Thoracic aorta (tissue), 2 donors: Measurements from ENCODE around the gene POU2F3. TPM values are rescaled to one million over a fixed set of nuclear protein-coding genes. Genes with fewer than 3 reads are reported as not detected.

ENCODE experiments used
- ATAC-seq: fragments of 150-250 bp; one replicate; pipeline ENCODE4 v1.8.0; 2017; ENCODE audit warnings: low read depth; ENCODE audit not compliant: insufficient number of reproducible peaks, low FRiP score
- DNase-seq: peaks from one replicate; pipeline ENCODE4 v3.0.0-alpha.2; 2020; ENCODE audit warnings: low spot score
- H3K27ac ChIP-seq, 2 donors: fragments of 200-600 bp; sonication (generic); 1 replicate in 1 of 2; 2 replicates in 1 of 2; pipeline ENCODE4 v1.5.1; 2016; ENCODE audit warnings: mild to moderate bottlenecking in 2 of 2, moderate library complexity in 2 of 2
- H3K27me3 ChIP-seq: fragments of 200-600 bp; sonication (generic); replicated peaks from 2 replicates; pipeline ENCODE4 v1.6.0; 2016; ENCODE audit warnings: mild to moderate bottlenecking; ENCODE audit not compliant: insufficient read depth
- H3K36me3 ChIP-seq: fragments of 200-600 bp; sonication (generic); one replicate; pipeline ENCODE4 v1.5.1; 2016
- H3K4me1 ChIP-seq, 2 donors: fragments of 200-600 bp; sonication (generic); 1 replicate in 1 of 2; 2 replicates in 1 of 2; pipeline versions ENCODE4 v1.5.1 to v1.6.0; 2016; ENCODE audit warnings: low read depth in 2 of 2, mild to moderate bottlenecking in 1 of 2; ENCODE audit not compliant: control insufficient read depth in 1 of 2
- H3K4me3 ChIP-seq: fragments of 200-600 bp; sonication (generic); 2 replicates; pipeline ENCODE4 v1.5.1; 2016; ENCODE audit warnings: mild to moderate bottlenecking
- H3K9me3 ChIP-seq: fragments of 200-600 bp; sonication (generic); 2 replicates; pipeline ENCODE4 v1.5.1; 2016
- total RNA-seq, 2 donors: library from RNA; depleted of rRNA; stranded (reverse); fragments of >200 nt; gene quantifications; one replicate each; pipeline versions ENCODE4 v1.1.0 to v1.2.3, GENCODE V29; 2016
- TF ChIP-seq, protein P1 (sequence below): fragments of 200-600 bp; sonication (generic); IDR thresholded peaks from one replicate; pipeline ENCODE4 v1.5.1; 2019; ENCODE audit warnings: antibody characterized with exemption

The POU2F3 gene
- total RNA-seq, 2 donors from 2014 or later = not detected

DNA sequence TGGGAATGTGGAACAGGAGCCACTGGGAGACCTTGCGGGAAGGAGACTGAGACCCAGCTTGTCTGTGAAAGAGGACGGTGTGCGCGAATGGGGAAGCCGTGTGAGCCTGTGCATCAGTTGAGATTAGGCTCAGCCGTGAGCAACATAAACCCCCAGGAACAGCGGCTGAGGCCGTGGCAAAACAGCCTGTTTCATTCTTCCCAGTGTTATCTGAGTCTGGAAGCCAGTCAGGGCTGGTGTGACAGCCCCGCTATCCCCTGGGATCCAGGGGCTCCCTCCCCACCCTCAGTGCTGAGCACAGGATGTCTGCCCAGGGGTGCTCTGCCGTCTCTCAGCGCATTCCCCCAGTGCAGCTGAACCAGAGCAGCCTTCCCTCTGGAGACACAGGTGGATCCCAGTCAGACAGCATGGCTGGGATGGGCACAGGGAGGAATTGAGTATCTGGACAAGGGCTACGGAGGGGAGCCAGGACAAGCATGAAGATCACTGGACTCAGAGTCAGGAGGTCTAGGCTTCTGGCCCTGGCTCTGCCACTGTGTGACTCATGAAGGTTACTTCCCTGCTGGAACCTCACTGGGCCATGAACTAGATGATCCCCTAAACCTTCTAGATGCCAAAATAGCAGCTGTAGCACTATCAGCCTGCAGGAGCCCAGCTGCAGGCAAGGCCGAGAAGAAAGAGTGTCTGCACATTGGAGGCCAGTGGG is 20.6 kb upstream of the POU2F3 start:
- Histone ChIP-seq H3K27me3 (no peaks in the 10 kb centered on the region), H3K4me1 (peaks cover 6 to 22% of the 10 kb centered on the region in 2 donors), H3K9me3 (no peaks in the 10 kb centered on the region), H3K27ac (no peak overlapping the region), H3K36me3 (no peaks in the 10 kb centered on the region), H3K4me3 (no peak overlapping the region)
- ATAC-seq = no peak
- TF ChIP-seq, protein P1, sequence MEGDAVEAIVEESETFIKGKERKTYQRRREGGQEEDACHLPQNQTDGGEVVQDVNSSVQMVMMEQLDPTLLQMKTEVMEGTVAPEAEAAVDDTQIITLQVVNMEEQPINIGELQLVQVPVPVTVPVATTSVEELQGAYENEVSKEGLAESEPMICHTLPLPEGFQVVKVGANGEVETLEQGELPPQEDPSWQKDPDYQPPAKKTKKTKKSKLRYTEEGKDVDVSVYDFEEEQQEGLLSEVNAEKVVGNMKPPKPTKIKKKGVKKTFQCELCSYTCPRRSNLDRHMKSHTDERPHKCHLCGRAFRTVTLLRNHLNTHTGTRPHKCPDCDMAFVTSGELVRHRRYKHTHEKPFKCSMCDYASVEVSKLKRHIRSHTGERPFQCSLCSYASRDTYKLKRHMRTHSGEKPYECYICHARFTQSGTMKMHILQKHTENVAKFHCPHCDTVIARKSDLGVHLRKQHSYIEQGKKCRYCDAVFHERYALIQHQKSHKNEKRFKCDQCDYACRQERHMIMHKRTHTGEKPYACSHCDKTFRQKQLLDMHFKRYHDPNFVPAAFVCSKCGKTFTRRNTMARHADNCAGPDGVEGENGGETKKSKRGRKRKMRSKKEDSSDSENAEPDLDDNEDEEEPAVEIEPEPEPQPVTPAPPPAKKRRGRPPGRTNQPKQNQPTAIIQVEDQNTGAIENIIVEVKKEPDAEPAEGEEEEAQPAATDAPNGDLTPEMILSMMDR = no peak
- no peak for DNase-seq

DNA sequence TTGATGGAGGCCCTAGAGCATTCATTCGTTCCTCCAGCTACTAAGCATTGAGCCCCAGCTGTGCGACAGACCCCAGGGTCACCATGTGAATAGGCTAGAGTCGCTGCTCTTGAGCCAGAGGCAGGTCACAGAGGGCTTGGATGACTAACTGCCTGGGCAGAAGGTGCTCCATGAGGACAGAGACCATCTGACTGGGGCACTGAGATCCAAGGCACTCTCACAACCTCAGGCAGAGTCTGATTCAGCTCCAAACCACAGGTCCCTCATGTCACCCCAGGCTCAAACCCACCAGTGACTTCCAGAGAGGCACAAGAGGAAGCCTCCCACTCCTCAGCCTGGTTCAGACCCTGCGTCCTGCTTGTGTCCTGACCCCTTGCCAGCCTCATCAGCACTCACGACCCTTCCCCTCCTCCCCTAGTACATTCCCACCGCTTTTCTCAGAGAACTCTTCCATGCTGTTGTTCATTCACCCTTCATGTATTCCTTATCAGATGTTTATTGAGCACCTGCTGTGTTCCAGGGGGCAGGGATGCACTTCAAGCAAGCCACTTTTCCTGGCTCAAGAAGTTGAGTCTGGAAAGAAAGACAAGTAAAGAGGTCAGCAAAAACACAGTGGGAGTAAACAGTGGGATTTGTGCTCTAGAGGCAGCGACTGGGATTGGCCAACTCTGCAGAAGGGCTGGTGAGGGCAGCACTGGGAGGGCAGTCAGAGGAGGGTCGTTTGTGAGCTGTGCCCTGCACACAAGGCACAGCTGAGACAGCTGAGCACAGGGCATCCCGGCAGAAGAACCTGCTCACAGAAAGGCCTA is 19.8 kb upstream of the POU2F3 start:
- Histone ChIP-seq H3K27ac (no peak overlapping the region), H3K4me3 (no peak overlapping the region), H3K9me3 (no peaks in the 10 kb centered on the region), H3K36me3 (no peaks in the 10 kb centered on the region), H3K27me3 (no peaks in the 10 kb centered on the region), H3K4me1 (peaks cover 6 to 22% of the 10 kb centered on the region in 2 donors)
- TF ChIP-seq, protein P1 = no peak
- ATAC-seq (no peak), DNase-seq (no peak)

- no peak overlapping the region for H3K4me3 ChIP-seq
- H3K4me1 ChIP-seq = peaks cover 6 to 22% of the 10 kb centered on the region in 2 donors
- DNase-seq = no peak
- TF ChIP-seq, protein P1 = no peak
- ATAC-seq = no peak
- no peaks in the 10 kb centered on the region for H3K9me3 ChIP-seq
- no peak overlapping the region for H3K27ac ChIP-seq
- no peaks in the 10 kb centered on the region for H3K36me3 ChIP-seq
- H3K27me3 ChIP-seq = no peaks in the 10 kb centered on the region
These were observed 19.2 kb upstream of the POU2F3 start for GRCh38 chr11:120220747-120221037.

- Histone ChIP-seq H3K4me3 (no peak overlapping the region), H3K9me3 (no peaks in the 10 kb centered on the region), H3K27me3 (no peaks in the 10 kb centered on the region), H3K27ac (no peak overlapping the region), H3K36me3 (no peaks in the 10 kb centered on the region), H3K4me1 (peaks cover 6 to 22% of the 10 kb centered on the region in 2 donors)
- ATAC-seq = no peak
- DNase-seq = no peak
- TF ChIP-seq, protein P1 = no peak
These were observed 18.7 kb upstream of the POU2F3 start for GRCh38 chr11:120221115-120221752.

GRCh38 chr11:120222916-120223315 is 17.0 kb upstream of the POU2F3 start:
- peaks cover 6 to 16% of the 10 kb centered on the region in 2 donors for H3K4me1 ChIP-seq
- H3K4me3 ChIP-seq = no peak overlapping the region
- ATAC-seq = no peak
- no peaks in the 10 kb centered on the region for H3K9me3 ChIP-seq
- DNase-seq = no peak
- no peaks in the 10 kb centered on the region for H3K27me3 ChIP-seq
- TF ChIP-seq, protein P1 = no peak
- H3K27ac ChIP-seq = no peak overlapping the region
- H3K36me3 ChIP-seq = no peaks in the 10 kb centered on the region
